GM12872 (cell line): Measurements from ENCODE around the gene RPS5.

Source experiments
- TF ChIP-seq, protein P1 (sequence below): IDR thresholded peaks from 3 replicates; pipeline ENCODE4 v1.5.1; 2011; ENCODE audit warnings: low read depth, mild to moderate bottlenecking, low read length, moderate library complexity; ENCODE audit not compliant: insufficient read depth

Gene RPS5

DNA sequence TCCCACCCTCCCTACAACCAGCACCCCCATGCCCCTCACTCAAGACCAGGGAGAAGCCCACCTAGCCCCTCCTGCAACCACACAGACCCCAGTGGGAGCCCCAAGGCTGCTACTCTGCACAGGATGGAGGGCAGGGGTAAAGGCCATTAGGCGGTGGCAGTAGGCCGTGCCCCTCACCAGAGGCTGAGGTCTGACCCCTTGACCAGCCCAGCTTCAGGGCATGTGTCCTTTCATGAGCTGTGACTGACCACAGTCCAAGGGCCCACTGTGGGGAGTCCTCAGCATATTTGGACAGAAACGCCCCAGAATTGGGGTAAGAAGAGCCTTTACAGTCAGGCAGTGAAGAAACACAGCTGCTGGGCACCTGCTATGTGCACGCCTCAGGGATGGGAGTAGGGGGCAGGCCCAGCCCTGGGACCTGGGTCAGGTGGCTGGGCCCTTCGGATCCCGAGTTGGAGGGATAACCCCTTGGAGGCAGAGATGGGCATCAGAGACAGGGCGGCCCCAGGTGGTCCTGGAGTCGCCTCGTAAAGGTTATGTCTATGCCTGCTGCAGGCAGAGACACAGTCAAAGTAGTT is 1.7 kb upstream of the RPS5 start:
- TF ChIP-seq, protein P1, sequence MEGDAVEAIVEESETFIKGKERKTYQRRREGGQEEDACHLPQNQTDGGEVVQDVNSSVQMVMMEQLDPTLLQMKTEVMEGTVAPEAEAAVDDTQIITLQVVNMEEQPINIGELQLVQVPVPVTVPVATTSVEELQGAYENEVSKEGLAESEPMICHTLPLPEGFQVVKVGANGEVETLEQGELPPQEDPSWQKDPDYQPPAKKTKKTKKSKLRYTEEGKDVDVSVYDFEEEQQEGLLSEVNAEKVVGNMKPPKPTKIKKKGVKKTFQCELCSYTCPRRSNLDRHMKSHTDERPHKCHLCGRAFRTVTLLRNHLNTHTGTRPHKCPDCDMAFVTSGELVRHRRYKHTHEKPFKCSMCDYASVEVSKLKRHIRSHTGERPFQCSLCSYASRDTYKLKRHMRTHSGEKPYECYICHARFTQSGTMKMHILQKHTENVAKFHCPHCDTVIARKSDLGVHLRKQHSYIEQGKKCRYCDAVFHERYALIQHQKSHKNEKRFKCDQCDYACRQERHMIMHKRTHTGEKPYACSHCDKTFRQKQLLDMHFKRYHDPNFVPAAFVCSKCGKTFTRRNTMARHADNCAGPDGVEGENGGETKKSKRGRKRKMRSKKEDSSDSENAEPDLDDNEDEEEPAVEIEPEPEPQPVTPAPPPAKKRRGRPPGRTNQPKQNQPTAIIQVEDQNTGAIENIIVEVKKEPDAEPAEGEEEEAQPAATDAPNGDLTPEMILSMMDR: no peak

DNA sequence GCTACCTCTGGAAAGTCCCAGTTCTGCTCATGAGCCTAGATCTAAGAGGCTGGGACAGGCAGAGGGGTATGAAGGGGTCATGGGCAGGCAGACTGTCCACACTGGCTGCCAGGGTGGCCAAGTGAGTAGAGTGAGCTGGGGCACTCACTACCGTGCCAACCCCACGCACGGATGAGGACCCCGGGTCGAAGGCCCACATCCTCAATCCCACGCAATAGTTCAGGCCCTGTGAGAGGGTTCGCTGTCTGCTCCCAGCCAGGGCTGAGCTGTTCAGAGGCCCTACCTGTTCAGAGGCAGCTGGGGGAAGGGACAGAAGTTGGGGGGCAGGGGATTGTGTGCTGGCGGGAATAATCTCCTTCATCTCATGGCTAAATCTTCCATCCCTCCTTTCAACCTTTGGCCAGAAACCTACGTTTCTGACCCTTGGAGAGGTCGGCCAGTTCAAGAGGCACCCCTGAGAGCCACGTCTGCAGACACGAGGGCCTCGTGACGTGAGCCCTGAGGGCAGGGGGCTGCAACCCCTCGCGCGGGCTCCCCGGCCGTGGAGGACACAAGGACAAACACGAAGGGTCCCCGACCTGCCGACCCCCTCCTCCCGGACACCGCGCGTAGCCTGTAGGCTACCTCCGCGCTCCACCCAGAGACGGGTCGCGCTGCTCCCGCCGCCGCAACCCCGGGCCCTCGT is 1.0 kb upstream of the RPS5 start:
- TF ChIP-seq, protein P1: no peak

GRCh38 chr19:58387338-58388174 is 487 bp downstream of the RPS5 start:
- TF ChIP-seq, protein P1: no peak

- TF ChIP-seq, protein P1: no peak
Measured at GRCh38 chr19:58388175-58388526, 1.1 kb downstream of the RPS5 start.

DNA sequence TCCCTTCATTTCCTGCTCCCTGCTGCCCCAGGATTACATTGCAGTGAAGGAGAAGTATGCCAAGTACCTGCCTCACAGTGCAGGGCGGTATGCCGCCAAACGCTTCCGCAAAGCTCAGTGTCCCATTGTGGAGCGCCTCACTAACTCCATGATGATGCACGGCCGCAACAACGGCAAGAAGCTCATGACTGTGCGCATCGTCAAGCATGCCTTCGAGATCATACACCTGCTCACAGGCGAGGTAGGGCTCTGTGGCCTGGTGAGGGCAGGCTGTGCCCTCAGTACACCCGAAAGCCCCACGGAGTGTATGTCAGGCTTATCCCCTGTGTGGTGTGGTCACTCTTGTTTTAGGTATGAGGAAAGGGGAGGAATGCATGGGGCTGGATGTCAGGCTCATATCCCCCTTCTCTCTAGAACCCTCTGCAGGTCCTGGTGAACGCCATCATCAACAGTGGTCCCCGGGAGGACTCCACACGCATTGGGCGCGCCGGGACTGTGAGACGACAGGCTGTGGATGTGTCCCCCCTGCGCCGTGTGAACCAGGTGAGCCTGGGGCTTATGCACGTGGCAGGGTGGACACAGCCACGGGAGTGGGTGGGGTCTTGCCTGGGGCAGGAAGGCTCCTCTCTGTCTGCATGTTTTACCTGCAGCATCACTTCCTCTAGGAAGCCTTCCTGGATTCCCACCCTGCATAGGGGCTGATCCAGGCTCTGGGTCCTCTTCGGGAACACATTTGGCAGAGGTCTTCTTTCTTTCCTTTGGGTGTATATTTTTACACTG is 6.1 kb downstream of the RPS5 start:
- TF ChIP-seq, protein P1: no peak

- TF ChIP-seq, protein P1: no peak
Measured at GRCh38 chr19:58393725-58394033, 6.6 kb downstream of the RPS5 start.

DNA sequence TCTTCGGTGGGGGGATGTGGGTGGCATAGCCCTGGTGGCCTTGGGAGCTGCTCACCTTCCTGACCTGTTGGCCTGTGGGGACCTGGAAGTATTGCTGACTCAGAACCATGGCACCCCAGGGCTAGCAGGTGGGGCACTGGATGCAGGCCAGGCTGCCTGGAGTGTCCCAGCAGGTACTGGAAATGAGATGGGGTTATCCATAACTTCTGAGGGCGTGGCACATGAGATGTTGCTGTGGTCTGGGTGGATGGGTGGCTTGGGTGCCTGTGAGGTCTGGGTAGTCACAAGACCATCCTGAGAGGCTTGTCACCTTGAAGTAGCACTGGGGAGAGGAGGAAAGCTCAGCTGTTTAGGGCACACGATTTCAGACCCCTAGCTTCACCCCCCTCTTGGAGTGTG is 7.8 kb downstream of the RPS5 start:
- TF ChIP-seq, protein P1: no peak
